SK-N-SH (cell line): ENCODE results near the gene EVC2. TPM values are rescaled to one million over a fixed set of nuclear protein-coding genes. Genes with fewer than 3 reads are reported as not detected.

Experiments
- CTCF ChIA-PET: fragments of 300-600, 350-600 bp; formaldehyde crosslinking; extraction: SDS; loops from one replicate; lab custom pipeline; 2021; lab: Yijun Ruan, JAX
- POLR2A ChIA-PET: fragments of 350-600 bp; sonication (Branson Sonifier 250); formaldehyde crosslinking; extraction: SDS; loops from one replicate; lab custom pipeline; 2020; ENCODE audit warnings: antibody characterized with exemption, inconsistent platforms; lab: Yijun Ruan, JAX
- DNase-seq: peaks from one replicate; pipeline ENCODE4 v3.0.0; 2012
- H2AFZ ChIP-seq: fragments of 200-600 bp; sonication (generic); 2 replicates; pipeline ENCODE4 v1.8.1; 2016; ENCODE audit warnings: antibody characterized with exemption, mild to moderate bottlenecking, low read depth
- H3F3A ChIP-seq: fragments of 200-600 bp; sonication (generic); replicated peaks from 2 replicates; pipeline ENCODE3; 2016; ENCODE audit warnings: antibody characterized with exemption, mild to moderate bottlenecking; ENCODE audit not compliant: insufficient read depth
- H3K27ac ChIP-seq, 2 experiments: fragments of 200-500 bp in 1 of 2; fragments of 200-600 bp in 1 of 2; sonication (Bioruptor generic) in 1 of 2; sonication (generic), shearing (Covaris generic) in 1 of 2; 2 replicates each; pipeline versions ENCODE4 v1.5.1 to v1.6.1; 2014 to 2016; ENCODE audit warnings: low read depth in 2 of 2, inconsistent platforms in 1 of 2, low read length in 1 of 2, mild to moderate bottlenecking in 1 of 2, mixed read lengths in 1 of 2
- H3K27me3 ChIP-seq: fragments of 200-600 bp; sonication (generic), shearing (Covaris generic); 2 replicates; pipeline ENCODE4 v1.6.1; 2016; ENCODE audit warnings: mixed run types; ENCODE audit not compliant: insufficient read depth
- H3K36me3 ChIP-seq, 2 experiments: fragments of 200-500 bp in 1 of 2; fragments of 200-600 bp in 1 of 2; sonication (Bioruptor generic) in 1 of 2; sonication (generic) in 1 of 2; replicated peaks in 1 of 2; 2 replicates each; pipeline versions ENCODE3 to v1.5.1; 2014 to 2016; ENCODE audit warnings: low read length in 1 of 2, mild to moderate bottlenecking in 1 of 2; ENCODE audit not compliant: insufficient read depth in 2 of 2, control insufficient read depth in 1 of 2
- H3K4me1 ChIP-seq, 2 experiments: fragments of 200-500 bp in 1 of 2; fragments of 200-600 bp in 1 of 2; sonication (Bioruptor generic) in 1 of 2; sonication (generic), shearing (Covaris generic) in 1 of 2; 2 replicates each; pipeline versions ENCODE4 v1.5.1 to v1.6.1; 2014 to 2016; ENCODE audit warnings: low read depth in 1 of 2, low read length in 1 of 2, mixed run types in 1 of 2; ENCODE audit not compliant: insufficient read depth in 2 of 2, control insufficient read depth in 1 of 2
- H3K4me2 ChIP-seq: fragments of 200-600 bp; sonication (generic), shearing (Covaris generic); 2 replicates; pipeline ENCODE4 v1.6.1; 2017; ENCODE audit warnings: mixed run types
- H3K4me3 ChIP-seq, 2 experiments: fragments of 200-500 bp in 1 of 2; fragments of 200-600 bp in 1 of 2; sonication (Bioruptor generic) in 1 of 2; sonication (generic), shearing (Covaris generic) in 1 of 2; 2 replicates each; pipeline versions ENCODE4 v1.5.1 to v1.8.1; 2014 to 2016; ENCODE audit warnings: low read depth in 2 of 2, inconsistent platforms in 1 of 2, low read length in 1 of 2, mild to moderate bottlenecking in 1 of 2, mixed read lengths in 1 of 2, moderate library complexity in 1 of 2
- H3K79me2 ChIP-seq: fragments of 200-600 bp; sonication (generic); 2 replicates; pipeline ENCODE4 v1.8.1; 2017; ENCODE audit warnings: mild to moderate bottlenecking; ENCODE audit not compliant: insufficient read depth
- H3K9ac ChIP-seq: fragments of 200-600 bp; sonication (generic); 2 replicates; pipeline ENCODE4 v1.6.1; 2017; ENCODE audit warnings: mixed run types
- H3K9me2 ChIP-seq: fragments of 200-600 bp; sonication (generic); 2 replicates; pipeline ENCODE4 v1.6.1; 2017; ENCODE audit warnings: mixed run types
- H3K9me3 ChIP-seq: fragments of 200-600 bp; sonication (generic); 2 replicates; pipeline ENCODE4 v1.6.1; 2017; ENCODE audit warnings: mixed run types, mild to moderate bottlenecking, moderate library complexity
- H4K20me1 ChIP-seq: fragments of 200-600 bp; sonication (generic); 2 replicates; pipeline ENCODE4 v1.6.1; 2017; ENCODE audit warnings: mild to moderate bottlenecking, mixed run types; ENCODE audit not compliant: insufficient read depth
- ELF1 ChIP-seq: IDR thresholded peaks from 2 replicates; pipeline ENCODE4 v1.4.0; 2012
- FOSL2 ChIP-seq: IDR thresholded peaks from 2 replicates; pipeline ENCODE4 v1.4.0; 2012; ENCODE audit warnings: low read depth, mild to moderate bottlenecking, moderate library complexity, borderline replicate concordance
- FOXJ3 ChIP-seq: sonication (generic); formaldehyde crosslinking; IDR thresholded peaks from 2 replicates; pipeline ENCODE4 v1.5.1; 2020; ENCODE audit warnings: mild to moderate bottlenecking, missing genetic modification reagents
- FOXM1 ChIP-seq: IDR thresholded peaks from 2 replicates; pipeline ENCODE4 v1.4.0; 2012; ENCODE audit warnings: low read depth, mild to moderate bottlenecking
- GABPA ChIP-seq: IDR thresholded peaks from 2 replicates; pipeline ENCODE4 v1.4.0; 2012; ENCODE audit warnings: low read depth, mild to moderate bottlenecking
- GATA2 ChIP-seq: sonication (generic); formaldehyde crosslinking; IDR thresholded peaks from 2 replicates; pipeline ENCODE4 v1.5.0; 2020; ENCODE audit warnings: mild to moderate bottlenecking, missing genetic modification reagents
- MXI1 ChIP-seq: IDR thresholded peaks from 2 replicates; pipeline ENCODE4 v1.6.1; 2012; ENCODE audit warnings: mild to moderate bottlenecking, low read depth, low read length, improper control_type of control experiment
- NRF1 ChIP-seq: IDR thresholded peaks from 2 replicates; pipeline ENCODE4 v1.6.1; 2012; ENCODE audit warnings: low read depth, mild to moderate bottlenecking, low read length
- RFX5 ChIP-seq: IDR thresholded peaks from 2 replicates; pipeline ENCODE4 v1.6.1; 2012; ENCODE audit warnings: mild to moderate bottlenecking, improper control_type of control experiment, low read length
- RXRA ChIP-seq: IDR thresholded peaks from 2 replicates; pipeline ENCODE4 v1.4.0; 2012; ENCODE audit warnings: low read depth, mild to moderate bottlenecking, borderline replicate concordance
- SIN3A ChIP-seq: IDR thresholded peaks from 2 replicates; pipeline ENCODE4 v1.6.1; 2012; ENCODE audit warnings: low read depth, mild to moderate bottlenecking, low read length, moderate library complexity, borderline replicate concordance
- SMC3 ChIP-seq: IDR thresholded peaks from 2 replicates; pipeline ENCODE4 v1.6.1; 2012; ENCODE audit warnings: low read depth, low read length, improper control_type of control experiment
- TEAD4 ChIP-seq: IDR thresholded peaks from 2 replicates; pipeline ENCODE4 v1.4.0; 2012; ENCODE audit warnings: mild to moderate bottlenecking, borderline replicate concordance; ENCODE audit not compliant: insufficient read depth
- YY1 ChIP-seq: IDR thresholded peaks from 2 replicates; pipeline ENCODE4 v1.4.0; 2012; ENCODE audit warnings: low read depth, mild to moderate bottlenecking
- WGBS: methylation state at CpG from one replicate; pipeline ENCODE4 v1.1.6; 2017; ENCODE audit warnings: low lambda C conversion rate; 5-methylcytosine and 5-hydroxymethylcytosine counted together
- polyA plus RNA-seq, 3 experiments: library from polyadenylated mRNA; depleted of rRNA; stranded (reverse); fragments of >200 nt; gene quantifications; 2 replicates each; pipeline ENCODE4 v1.2.3, GENCODE V29; 2012
- TF ChIP-seq, protein P1 (sequence below): IDR thresholded peaks from 2 replicates; pipeline ENCODE4 v1.4.0; 2012; ENCODE audit warnings: low read depth, borderline replicate concordance
- TF ChIP-seq, protein P2 (sequence below): IDR thresholded peaks from 2 replicates; pipeline ENCODE4 v1.4.0; 2012; ENCODE audit warnings: low read depth, borderline replicate concordance
- TF ChIP-seq, protein P3 (sequence below): fragments of 150-350 bp; IDR thresholded peaks from 2 replicates; pipeline ENCODE4 v1.6.1; 2016; ENCODE audit warnings: mild to moderate bottlenecking, low read depth, low read length
- TF ChIP-seq, protein P4 (sequence below): IDR thresholded peaks from 2 replicates; pipeline ENCODE4 v1.6.1; 2012; ENCODE audit warnings: mild to moderate bottlenecking, low read depth, low read length, moderate library complexity

Gene EVC2
- polyA plus RNA-seq, 1 of the 3 experiments (the other 2 are of a cell fraction) = not detected

DNA sequence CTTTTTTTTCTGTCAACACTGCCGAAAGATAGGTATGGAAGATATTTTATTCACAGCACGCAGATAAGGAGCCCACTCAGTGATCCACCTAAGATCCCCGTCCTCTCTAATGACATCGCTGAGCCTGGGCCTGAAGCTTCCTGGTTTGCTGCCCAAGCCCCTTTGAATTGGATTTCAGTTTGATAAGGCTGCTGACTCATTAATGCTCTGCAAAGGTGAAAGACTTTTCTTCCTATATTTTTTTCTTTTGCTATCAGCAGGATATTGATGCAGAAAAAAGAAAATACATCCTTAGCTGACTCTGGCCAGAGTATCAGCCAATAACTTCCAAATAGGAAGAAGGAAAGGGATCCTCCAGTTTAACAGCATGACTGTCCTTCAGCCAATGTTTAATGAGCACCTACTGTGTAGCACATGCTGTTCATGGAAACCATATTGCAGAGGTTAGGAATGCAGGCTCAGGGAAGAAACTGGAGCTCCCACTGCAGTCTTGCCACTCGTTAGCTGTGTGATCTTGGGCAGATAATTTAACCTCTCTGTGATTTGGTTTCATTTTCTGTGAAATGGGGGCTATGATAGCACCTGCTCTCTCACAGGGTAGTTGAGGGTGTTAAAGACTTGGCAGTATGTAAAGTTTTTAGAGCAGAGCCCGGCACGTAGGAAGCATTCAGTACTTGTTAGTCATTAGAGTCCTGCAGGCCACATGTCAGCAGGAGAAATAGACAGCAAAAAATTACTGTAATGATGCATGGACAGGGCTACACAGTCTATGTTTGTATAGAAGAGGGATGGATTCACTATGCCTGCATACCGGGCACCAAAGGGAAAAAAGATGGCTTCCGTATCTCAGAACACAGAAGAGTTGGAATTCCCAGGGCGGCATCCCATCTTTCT, 41.9 kb upstream of the EVC2 start (continued):
- no peak for TF ChIP-seq FOXJ3 (CRISPR knock-in tag)
- TF ChIP-seq, protein P1, sequence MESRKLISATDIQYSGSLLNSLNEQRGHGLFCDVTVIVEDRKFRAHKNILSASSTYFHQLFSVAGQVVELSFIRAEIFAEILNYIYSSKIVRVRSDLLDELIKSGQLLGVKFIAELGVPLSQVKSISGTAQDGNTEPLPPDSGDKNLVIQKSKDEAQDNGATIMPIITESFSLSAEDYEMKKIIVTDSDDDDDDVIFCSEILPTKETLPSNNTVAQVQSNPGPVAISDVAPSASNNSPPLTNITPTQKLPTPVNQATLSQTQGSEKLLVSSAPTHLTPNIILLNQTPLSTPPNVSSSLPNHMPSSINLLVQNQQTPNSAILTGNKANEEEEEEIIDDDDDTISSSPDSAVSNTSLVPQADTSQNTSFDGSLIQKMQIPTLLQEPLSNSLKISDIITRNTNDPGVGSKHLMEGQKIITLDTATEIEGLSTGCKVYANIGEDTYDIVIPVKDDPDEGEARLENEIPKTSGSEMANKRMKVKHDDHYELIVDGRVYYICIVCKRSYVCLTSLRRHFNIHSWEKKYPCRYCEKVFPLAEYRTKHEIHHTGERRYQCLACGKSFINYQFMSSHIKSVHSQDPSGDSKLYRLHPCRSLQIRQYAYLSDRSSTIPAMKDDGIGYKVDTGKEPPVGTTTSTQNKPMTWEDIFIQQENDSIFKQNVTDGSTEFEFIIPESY = no peak
- no peak for TF ChIP-seq YY1
- TF ChIP-seq FOXM1 = no peak
- TF ChIP-seq, all 33 proteins: peak for 0

DNA sequence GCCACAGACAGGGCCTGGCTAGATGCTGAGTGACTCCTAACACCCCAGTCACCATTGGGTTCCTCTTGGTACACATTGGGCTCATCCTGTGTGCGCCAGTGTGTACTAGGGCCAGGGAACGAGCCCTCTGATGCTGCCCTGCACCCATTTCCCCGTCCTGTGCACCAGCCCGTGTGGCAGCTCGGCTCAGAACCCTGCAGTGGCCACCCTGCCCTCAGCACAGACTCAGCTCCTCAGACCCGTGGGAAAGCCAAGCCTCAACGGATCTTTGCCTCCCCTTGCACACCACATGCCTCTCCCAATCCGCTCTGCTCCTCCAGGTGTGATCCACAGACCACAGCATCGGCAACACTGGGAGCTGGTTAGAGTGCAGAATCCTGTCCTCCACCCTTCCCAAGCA, 41.2 kb upstream of the EVC2 start:
- WGBS = 91% methylated on average over 9 of the region's 9 CpGs
- H3K36me3 ChIP-seq = peaks cover 9 to 30% of the 10 kb centered on the region in 2 experiments
- CTCF ChIA-PET = interaction anchor here (1.0 kb wide), 1 partner anchor 349 kb away, joined by 3 read pairs; no protein-coding TSS in a partner anchor
- no peaks in the 10 kb centered on the region; a peak in 1 of 4 replicates for H3K4me1 ChIP-seq
- H3K9me3 ChIP-seq = no peaks in the 10 kb centered on the region
- H3K9ac ChIP-seq = no peak overlapping the region
- no peak overlapping the region for H2AFZ ChIP-seq
- no peak for DNase-seq
- no peaks in the 10 kb centered on the region for H3K27me3 ChIP-seq
- no peaks in the 10 kb centered on the region for H3F3A ChIP-seq
- H3K4me3 ChIP-seq = no peak overlapping the region
- POLR2A ChIA-PET = no interaction called here
- H3K79me2 ChIP-seq = no peaks in the 10 kb centered on the region
- H3K4me2 ChIP-seq = no peak overlapping the region
- no peaks in the 10 kb centered on the region for H3K9me2 ChIP-seq
- no peak overlapping the region for H3K27ac ChIP-seq
- no peak for TF ChIP-seq FOSL2
- no peak for TF ChIP-seq FOXJ3 (CRISPR knock-in tag)
- TF ChIP-seq, protein P1 = no peak
- TF ChIP-seq, protein P2, sequence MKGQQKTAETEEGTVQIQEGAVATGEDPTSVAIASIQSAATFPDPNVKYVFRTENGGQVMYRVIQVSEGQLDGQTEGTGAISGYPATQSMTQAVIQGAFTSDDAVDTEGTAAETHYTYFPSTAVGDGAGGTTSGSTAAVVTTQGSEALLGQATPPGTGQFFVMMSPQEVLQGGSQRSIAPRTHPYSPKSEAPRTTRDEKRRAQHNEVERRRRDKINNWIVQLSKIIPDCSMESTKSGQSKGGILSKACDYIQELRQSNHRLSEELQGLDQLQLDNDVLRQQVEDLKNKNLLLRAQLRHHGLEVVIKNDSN = no peak
- TF ChIP-seq, protein P3, sequence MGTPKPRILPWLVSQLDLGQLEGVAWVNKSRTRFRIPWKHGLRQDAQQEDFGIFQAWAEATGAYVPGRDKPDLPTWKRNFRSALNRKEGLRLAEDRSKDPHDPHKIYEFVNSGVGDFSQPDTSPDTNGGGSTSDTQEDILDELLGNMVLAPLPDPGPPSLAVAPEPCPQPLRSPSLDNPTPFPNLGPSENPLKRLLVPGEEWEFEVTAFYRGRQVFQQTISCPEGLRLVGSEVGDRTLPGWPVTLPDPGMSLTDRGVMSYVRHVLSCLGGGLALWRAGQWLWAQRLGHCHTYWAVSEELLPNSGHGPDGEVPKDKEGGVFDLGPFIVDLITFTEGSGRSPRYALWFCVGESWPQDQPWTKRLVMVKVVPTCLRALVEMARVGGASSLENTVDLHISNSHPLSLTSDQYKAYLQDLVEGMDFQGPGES = no peak
- no peak for TF ChIP-seq SMC3
- TF ChIP-seq, protein P4, sequence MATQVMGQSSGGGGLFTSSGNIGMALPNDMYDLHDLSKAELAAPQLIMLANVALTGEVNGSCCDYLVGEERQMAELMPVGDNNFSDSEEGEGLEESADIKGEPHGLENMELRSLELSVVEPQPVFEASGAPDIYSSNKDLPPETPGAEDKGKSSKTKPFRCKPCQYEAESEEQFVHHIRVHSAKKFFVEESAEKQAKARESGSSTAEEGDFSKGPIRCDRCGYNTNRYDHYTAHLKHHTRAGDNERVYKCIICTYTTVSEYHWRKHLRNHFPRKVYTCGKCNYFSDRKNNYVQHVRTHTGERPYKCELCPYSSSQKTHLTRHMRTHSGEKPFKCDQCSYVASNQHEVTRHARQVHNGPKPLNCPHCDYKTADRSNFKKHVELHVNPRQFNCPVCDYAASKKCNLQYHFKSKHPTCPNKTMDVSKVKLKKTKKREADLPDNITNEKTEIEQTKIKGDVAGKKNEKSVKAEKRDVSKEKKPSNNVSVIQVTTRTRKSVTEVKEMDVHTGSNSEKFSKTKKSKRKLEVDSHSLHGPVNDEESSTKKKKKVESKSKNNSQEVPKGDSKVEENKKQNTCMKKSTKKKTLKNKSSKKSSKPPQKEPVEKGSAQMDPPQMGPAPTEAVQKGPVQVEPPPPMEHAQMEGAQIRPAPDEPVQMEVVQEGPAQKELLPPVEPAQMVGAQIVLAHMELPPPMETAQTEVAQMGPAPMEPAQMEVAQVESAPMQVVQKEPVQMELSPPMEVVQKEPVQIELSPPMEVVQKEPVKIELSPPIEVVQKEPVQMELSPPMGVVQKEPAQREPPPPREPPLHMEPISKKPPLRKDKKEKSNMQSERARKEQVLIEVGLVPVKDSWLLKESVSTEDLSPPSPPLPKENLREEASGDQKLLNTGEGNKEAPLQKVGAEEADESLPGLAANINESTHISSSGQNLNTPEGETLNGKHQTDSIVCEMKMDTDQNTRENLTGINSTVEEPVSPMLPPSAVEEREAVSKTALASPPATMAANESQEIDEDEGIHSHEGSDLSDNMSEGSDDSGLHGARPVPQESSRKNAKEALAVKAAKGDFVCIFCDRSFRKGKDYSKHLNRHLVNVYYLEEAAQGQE = no peak
- TF ChIP-seq TEAD4 = no peak
- TF ChIP-seq RXRA = no peak
- TF ChIP-seq NRF1 = no peak
- TF ChIP-seq RFX5 = no peak
- TF ChIP-seq GATA2 (CRISPR knock-in tag) = no peak
- no peak for TF ChIP-seq MXI1
- no peak for TF ChIP-seq ELF1
- TF ChIP-seq SIN3A = no peak
- TF ChIP-seq GABPA = no peak
- no peaks in the 10 kb centered on the region for H4K20me1 ChIP-seq
